Mucosa of rectum (tissue), 2 donors: Measurements from ENCODE around the gene ST3GAL4.
"Not testable (repeated sequence)": the region's sequence is repeated elsewhere in the genome, so short reads cannot be mapped to it uniquely, and the experiment has no call there.

ENCODE experiments used
- H3K27ac ChIP-seq, 2 donors: one replicate each; pipeline ENCODE4 v1.7.0; 2013; ENCODE audit warnings: inconsistent platforms in 2 of 2, low read depth in 2 of 2, low read length in 2 of 2
- H3K27me3 ChIP-seq, 2 donors: one replicate each; pipeline ENCODE4 v1.7.0; 2013; ENCODE audit warnings: low read length in 2 of 2; ENCODE audit not compliant: control insufficient read depth in 2 of 2, insufficient read depth in 2 of 2
- H3K36me3 ChIP-seq, 2 donors: one replicate each; pipeline ENCODE4 v1.7.0; 2013; ENCODE audit warnings: low read length in 2 of 2; ENCODE audit not compliant: control insufficient read depth in 2 of 2, insufficient read depth in 2 of 2
- H3K4me1 ChIP-seq, 2 donors: one replicate each; pipeline ENCODE4 v1.7.0; 2013; ENCODE audit warnings: low read length in 2 of 2, mild to moderate bottlenecking in 1 of 2; ENCODE audit not compliant: control insufficient read depth in 2 of 2, insufficient read depth in 2 of 2
- H3K4me3 ChIP-seq, 2 donors: one replicate each; pipeline ENCODE4 v1.7.0; 2013; ENCODE audit warnings: low read length in 2 of 2
- H3K9ac ChIP-seq, 2 donors: one replicate each; pipeline ENCODE4 v1.7.0; 2013; ENCODE audit warnings: low read length in 2 of 2, low read depth in 1 of 2, mild to moderate bottlenecking in 1 of 2
- H3K9me3 ChIP-seq, 2 donors: one replicate each; pipeline ENCODE4 v1.7.0; 2013; ENCODE audit warnings: low read length in 2 of 2; ENCODE audit not compliant: control insufficient read depth in 2 of 2
- donor health status: healthy.
- donor health status: Normal muscosa, but diverticular disease.

Gene ST3GAL4

GRCh38 chr11:126371595-126371994 lies 16.1 kb downstream of the ST3GAL4 start:
- no peaks in the 10 kb centered on the region for H3K36me3 ChIP-seq
- no peaks in the 10 kb centered on the region for H3K27me3 ChIP-seq
- no peak overlapping the region for H3K4me3 ChIP-seq
- H3K9me3 ChIP-seq = no peaks in the 10 kb centered on the region
- no peak overlapping the region for H3K27ac ChIP-seq
- H3K9ac ChIP-seq = no peak overlapping the region
- peaks cover 6 to 22% of the 10 kb centered on the region in 2 donors for H3K4me1 ChIP-seq

GRCh38 chr11:126373389-126374066 lies 18.0 kb downstream of the ST3GAL4 start:
- not testable (repeated sequence) for H3K27me3 ChIP-seq, H3K9me3 ChIP-seq, H3K36me3 ChIP-seq, H3K27ac ChIP-seq, H3K4me3 ChIP-seq, H3K4me1 ChIP-seq, H3K9ac ChIP-seq

- H3K4me1 ChIP-seq, H3K27me3 ChIP-seq, H3K9ac ChIP-seq, H3K4me3 ChIP-seq, H3K9me3 ChIP-seq, H3K36me3 ChIP-seq, H3K27ac ChIP-seq: not testable (repeated sequence)
Observed at GRCh38 chr11:126374562-126375300, 19.2 kb downstream of the ST3GAL4 start.

- Histone ChIP-seq H3K36me3 (no peaks in the 10 kb centered on the region), H3K27me3 (no peaks in the 10 kb centered on the region), H3K4me1 (peaks cover 0 to 3% of the 10 kb centered on the region in 2 donors), H3K4me3 (no peak overlapping the region), H3K9ac (no peak overlapping the region), H3K27ac (no peak overlapping the region), H3K9me3 (no peaks in the 10 kb centered on the region)
Observed at GRCh38 chr11:126375726-126376125, 20.2 kb downstream of the ST3GAL4 start.

GRCh38 chr11:126378763-126379162 lies 23.3 kb downstream of the ST3GAL4 start:
- no peak overlapping the region for H3K27ac ChIP-seq
- no peak overlapping the region for H3K9ac ChIP-seq
- no peaks in the 10 kb centered on the region for H3K9me3 ChIP-seq
- peaks cover 3 to 9% of the 10 kb centered on the region in 2 donors for H3K4me1 ChIP-seq
- no peak overlapping the region for H3K4me3 ChIP-seq
- H3K36me3 ChIP-seq = no peaks in the 10 kb centered on the region
- H3K27me3 ChIP-seq = no peaks in the 10 kb centered on the region

GRCh38 chr11:126380909-126381308 lies 25.4 kb downstream of the ST3GAL4 start:
- Histone ChIP-seq H3K27ac (no peak overlapping the region), H3K36me3 (no peaks in the 10 kb centered on the region), H3K4me3 (no peak overlapping the region), H3K27me3 (no peaks in the 10 kb centered on the region), H3K9ac (no peak overlapping the region), H3K4me1 (peaks cover 7 to 26% of the 10 kb centered on the region in 2 donors), H3K9me3 (no peaks in the 10 kb centered on the region)

GRCh38 chr11:126381960-126382359 lies 26.5 kb downstream of the ST3GAL4 start:
- not testable (repeated sequence) for H3K9ac ChIP-seq, H3K27me3 ChIP-seq, H3K27ac ChIP-seq, H3K4me3 ChIP-seq, H3K9me3 ChIP-seq, H3K36me3 ChIP-seq
- H3K4me1 ChIP-seq = peaks cover 13 to 34% of the 10 kb centered on the region in 2 donors

- not testable (repeated sequence) for H3K9me3 ChIP-seq
- H3K9ac ChIP-seq = peak overlapping the region in 1 of 2 donors; percentile 60
- peak overlapping the region in 1 of 2 donors; percentile 21 for H3K27ac ChIP-seq
Observed at GRCh38 chr11:126382641-126383040, 27.2 kb downstream of the ST3GAL4 start.

GRCh38 chr11:126383339-126384335 lies 28.2 kb downstream of the ST3GAL4 start:
- H3K4me1 ChIP-seq = peaks cover 13 to 35% of the 10 kb centered on the region in 2 donors
- no peaks in the 10 kb centered on the region for H3K9me3 ChIP-seq
- H3K36me3 ChIP-seq = no peaks in the 10 kb centered on the region
- H3K27me3 ChIP-seq = no peaks in the 10 kb centered on the region
- peak overlapping the region in 1 of 2 donors; percentile 60 for H3K9ac ChIP-seq
- H3K4me3 ChIP-seq = no peak overlapping the region
- H3K27ac ChIP-seq = peak overlapping the region; percentile 49 to 77

More at GRCh38 chr11:126382641-126383040, 27.2 kb downstream of the ST3GAL4 start:
- not testable (repeated sequence) for H3K4me3 ChIP-seq, H3K36me3 ChIP-seq, H3K27me3 ChIP-seq
- H3K4me1 ChIP-seq = peaks cover 13 to 35% of the 10 kb centered on the region in 2 donors
